CD4-positive, alpha-beta T cell (primary cell): ENCODE results near the gene OR2B6. TPM values are rescaled to one million over a fixed set of nuclear protein-coding genes. Genes with fewer than 3 reads are reported as not detected.

Experiments
- ATAC-seq: fragments of 200-7000 bp; cut with Tn5 transposase; one replicate; pipeline ENCODE4 v1.10.0; 2022; ENCODE audit warnings: mild to moderate bottlenecking; ENCODE audit not compliant: poor library complexity
- CTCF ChIA-PET: fragments of 350-600 bp; sonication (Branson Sonifier 250); formaldehyde crosslinking; loops from one replicate; lab custom pipeline; 2021; ENCODE audit warnings: antibody characterized with exemption, inconsistent platforms; lab: Charles Lee
- POLR2A ChIA-PET: fragments of 350-600 bp; sonication (Branson Sonifier 250); formaldehyde crosslinking; loops from one replicate; lab custom pipeline; 2021; ENCODE audit warnings: antibody characterized with exemption, inconsistent platforms; lab: Charles Lee
- DNase-seq, 14 experiments: peaks; one replicate each; pipeline ENCODE4 v3.0.0-alpha.2; 2013 to 2020; ENCODE audit warnings: mixed read lengths in 2 of 14
- H3K27ac ChIP-seq, 2 donors: one replicate each; pipeline versions ENCODE4 v1.5.1 to v1.7.0; 2013; ENCODE audit warnings: low read length in 2 of 2, low read depth in 1 of 2, mild to moderate bottlenecking in 1 of 2
- H3K27me3 ChIP-seq, 2 experiments: 1 replicate in 1 of 2; 2 replicates in 1 of 2; pipeline versions ENCODE4 v1.6.1 to v1.7.0; 2013; ENCODE audit warnings: low read length in 2 of 2, control low read depth in 1 of 2, mild to moderate bottlenecking in 1 of 2, moderate library complexity in 1 of 2; ENCODE audit not compliant: insufficient read depth in 2 of 2, control insufficient read depth in 1 of 2
- H3K36me3 ChIP-seq: one replicate; pipeline ENCODE4 v1.6.1; 2013; ENCODE audit warnings: low read length, control low read depth; ENCODE audit not compliant: insufficient read depth
- H3K4me1 ChIP-seq: one replicate; pipeline ENCODE4 v1.6.1; 2013; ENCODE audit warnings: low read length, control low read depth; ENCODE audit not compliant: insufficient read depth
- H3K4me3 ChIP-seq: one replicate; pipeline ENCODE4 v1.5.1; 2013; ENCODE audit warnings: mild to moderate bottlenecking, low read length, moderate library complexity
- H3K9me3 ChIP-seq, 2 experiments: 1 replicate in 1 of 2; 2 replicates in 1 of 2; pipeline versions ENCODE4 v1.6.1 to v1.7.0; 2013; ENCODE audit warnings: low read length in 2 of 2, mild to moderate bottlenecking in 2 of 2, control low read depth in 1 of 2, moderate library complexity in 1 of 2; ENCODE audit not compliant: control insufficient read depth in 1 of 2, insufficient read depth in 1 of 2
- H3K27ac Mint-ChIP-seq: one replicate; pipeline ENCODE4 v1.8.0; 2020; ENCODE audit warnings: mixed read lengths
- H3K27me3 Mint-ChIP-seq: one replicate; pipeline ENCODE4 v1.8.0; 2021; ENCODE audit warnings: mixed read lengths
- H3K36me3 Mint-ChIP-seq: one replicate; pipeline ENCODE4 v1.8.0; 2021; ENCODE audit warnings: low read depth, mixed read lengths
- H3K4me1 Mint-ChIP-seq: one replicate; pipeline ENCODE4 v1.8.0; 2021; ENCODE audit warnings: low read depth, mixed read lengths
- H3K4me3 Mint-ChIP-seq: one replicate; pipeline ENCODE4 v1.8.0; 2020; ENCODE audit warnings: mild to moderate bottlenecking, mixed read lengths
- H3K9me3 Mint-ChIP-seq: one replicate; pipeline ENCODE4 v1.8.0; 2020; ENCODE audit warnings: mixed read lengths
- CTCF ChIP-seq: fragments of 200-600 bp; IDR thresholded peaks from one replicate; pipeline ENCODE4 v1.8.0; 2022; ENCODE audit warnings: antibody characterized with exemption, mild to moderate bottlenecking
- intact Hi-C, 2 experiments: fragments of 100-400 bp; cut with DNase I in 1 of 2; cut with micrococcal nuclease in 1 of 2; formaldehyde crosslinking; loops; one replicate each; pipeline versions ENCODE4 v1.15.1 to v1.9.0; 2023 to 2025; cut with DNase I, micrococcal nuclease
- total RNA-seq, 174 experiments: library from RNA in 2 of 174; stranded (reverse) in 2 of 174; gene quantifications; one replicate each; pipeline ENCODE4 v1.2.3 and lab custom pipeline; 2021 to 2026

Gene OR2B6
- total RNA-seq, 2 experiments from 2014 or later, result not detected

DNA sequence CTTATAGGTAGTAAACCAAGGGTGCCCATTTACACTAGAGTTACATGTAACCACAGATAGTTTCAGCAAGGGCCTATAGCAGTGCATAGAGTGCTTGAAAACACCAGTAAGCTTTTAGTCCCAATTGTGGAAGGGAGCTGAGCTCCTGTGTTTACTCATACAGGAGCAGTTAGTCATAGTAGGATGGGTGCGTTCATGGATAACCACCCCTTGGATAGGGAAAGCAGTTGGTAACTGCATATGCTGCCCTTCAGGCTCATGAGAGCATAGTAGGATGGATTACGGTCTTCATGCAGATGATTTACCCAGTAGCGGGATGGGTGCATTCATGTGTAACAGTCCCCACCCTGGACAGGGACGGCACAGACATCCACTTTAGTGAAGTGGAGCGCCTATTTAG, 45.1 kb downstream of the OR2B6 start:
- peaks cover 46% of the 10 kb centered on the region for H3K27me3 Mint-ChIP-seq
- DNase-seq (no peak), ATAC-seq (no peak)
- CTCF ChIA-PET, result no interaction called here
- H3K4me1 Mint-ChIP-seq, result no peaks in the 10 kb centered on the region
- POLR2A ChIA-PET, result no interaction called here
- Histone ChIP-seq H3K4me1 (no peaks in the 10 kb centered on the region), H3K9me3 (no peaks in the 10 kb centered on the region), H3K4me3 (no peak overlapping the region), H3K27me3 (peaks cover 0 to 8% of the 10 kb centered on the region in 2 experiments), H3K36me3 (no peaks in the 10 kb centered on the region), H3K27ac (no peak overlapping the region)
- no peak overlapping the region for H3K4me3 Mint-ChIP-seq
- TF ChIP-seq CTCF, result no peak
- no peaks in the 10 kb centered on the region for H3K9me3 Mint-ChIP-seq
- intact Hi-C loops, result no loop called here
- no peaks in the 10 kb centered on the region for H3K36me3 Mint-ChIP-seq
- H3K27ac Mint-ChIP-seq, result no peak overlapping the region

GRCh38 chr6:28003059-28003458, 46.0 kb downstream of the OR2B6 start:
- H3K36me3 ChIP-seq, result no peaks in the 10 kb centered on the region
- intact Hi-C loops, result no loop called here
- H3K27ac Mint-ChIP-seq, result no peak overlapping the region
- no peak for TF ChIP-seq CTCF
- no peak overlapping the region for H3K27ac ChIP-seq
- ATAC-seq (no peak), DNase-seq (no peak)
- no peak overlapping the region for H3K4me3 Mint-ChIP-seq
- no peak overlapping the region for H3K4me3 ChIP-seq
- no peaks in the 10 kb centered on the region for H3K9me3 ChIP-seq
- ChIA-PET POLR2A (no interaction called here), CTCF (no interaction called here)
- no peaks in the 10 kb centered on the region for H3K4me1 Mint-ChIP-seq
- H3K27me3 ChIP-seq, result peaks cover 0 to 8% of the 10 kb centered on the region in 2 experiments
- no peaks in the 10 kb centered on the region for H3K36me3 Mint-ChIP-seq
- no peaks in the 10 kb centered on the region for H3K4me1 ChIP-seq
- no peaks in the 10 kb centered on the region for H3K9me3 Mint-ChIP-seq
- H3K27me3 Mint-ChIP-seq, result peaks cover 39% of the 10 kb centered on the region

DNA sequence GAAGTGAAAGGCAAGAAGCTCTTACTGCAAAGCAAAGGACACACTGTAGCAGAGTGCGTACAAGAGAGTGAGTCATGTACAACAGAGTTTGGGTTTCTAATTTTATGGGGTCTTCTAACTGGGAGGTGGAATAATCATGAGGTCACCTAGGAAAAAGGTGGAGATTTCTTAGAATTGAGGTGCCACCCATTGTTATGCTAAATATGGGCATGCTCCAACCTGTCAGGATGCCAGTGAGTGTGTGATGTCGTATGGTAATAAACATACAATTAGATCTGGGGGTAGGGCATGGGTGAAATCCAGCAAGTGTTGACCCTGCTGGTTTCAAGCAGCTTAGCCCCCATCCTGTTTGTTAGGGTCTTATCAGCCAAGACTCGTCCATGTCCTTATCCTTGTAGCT, 46.6 kb downstream of the OR2B6 start:
- no peaks in the 10 kb centered on the region for H3K9me3 Mint-ChIP-seq

More for the DNA sequence above, 46.6 kb downstream of the OR2B6 start:
- Mint-ChIP-seq H3K27me3 (peaks cover 39% of the 10 kb centered on the region), H3K36me3 (no peaks in the 10 kb centered on the region), H3K27ac (no peak overlapping the region), H3K4me1 (no peaks in the 10 kb centered on the region), H3K4me3 (no peak overlapping the region)
- no peak for TF ChIP-seq CTCF
- Histone ChIP-seq H3K27ac (no peak overlapping the region), H3K4me1 (no peaks in the 10 kb centered on the region), H3K9me3 (no peaks in the 10 kb centered on the region), H3K36me3 (no peaks in the 10 kb centered on the region), H3K27me3 (peaks cover 0 to 8% of the 10 kb centered on the region in 2 experiments), H3K4me3 (no peak overlapping the region)
- ChIA-PET POLR2A (no interaction called here), CTCF (interaction anchor here (0.6 kb wide), 1 partner anchor 310 kb away, joined by 3 read pairs; no protein-coding TSS in a partner anchor)
- ATAC-seq, result no peak
- no peak for DNase-seq
- intact Hi-C loops, result no loop called here
